OCI-LY1 (cell line): ENCODE data around the gene IQUB.

Experiments used
- EZH2 ChIP-seq: fragments of 200-600 bp; sonication (generic), shearing (Covaris generic); IDR thresholded peaks from 2 replicates; pipeline ENCODE4 v1.8.0; 2017; ENCODE audit warnings: borderline replicate concordance, mixed run types, mild to moderate bottlenecking, antibody characterized with exemption, low read length, moderate library complexity, mixed read lengths
- TF ChIP-seq, protein P1 (sequence below): fragments of 200-600 bp; sonication (generic), shearing (Covaris generic); IDR thresholded peaks from 2 replicates; pipeline ENCODE4 v1.5.1; 2017; ENCODE audit warnings: mild to moderate bottlenecking, antibody characterized with exemption, low read length, moderate library complexity, mixed read lengths

DNA sequence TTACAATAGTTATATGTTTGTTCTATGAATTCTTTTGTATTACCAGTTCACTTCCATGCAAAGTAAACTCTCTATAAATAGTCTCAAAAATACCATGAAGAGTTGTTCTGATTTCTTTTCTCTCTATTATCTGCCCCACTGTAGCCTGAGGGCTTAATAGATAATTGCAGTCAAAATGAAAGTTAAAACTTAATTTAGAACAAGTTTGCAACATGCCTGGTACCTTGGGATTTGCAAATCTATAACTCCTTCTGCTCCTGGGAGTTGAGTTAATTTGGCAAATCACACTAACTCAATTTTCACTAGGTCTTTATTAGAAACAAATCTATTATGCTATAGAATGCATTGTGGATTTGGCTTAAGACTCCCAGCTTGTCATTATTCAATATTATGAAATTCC lies 45.0 kb upstream of the IQUB start:
- TF ChIP-seq, protein P1, sequence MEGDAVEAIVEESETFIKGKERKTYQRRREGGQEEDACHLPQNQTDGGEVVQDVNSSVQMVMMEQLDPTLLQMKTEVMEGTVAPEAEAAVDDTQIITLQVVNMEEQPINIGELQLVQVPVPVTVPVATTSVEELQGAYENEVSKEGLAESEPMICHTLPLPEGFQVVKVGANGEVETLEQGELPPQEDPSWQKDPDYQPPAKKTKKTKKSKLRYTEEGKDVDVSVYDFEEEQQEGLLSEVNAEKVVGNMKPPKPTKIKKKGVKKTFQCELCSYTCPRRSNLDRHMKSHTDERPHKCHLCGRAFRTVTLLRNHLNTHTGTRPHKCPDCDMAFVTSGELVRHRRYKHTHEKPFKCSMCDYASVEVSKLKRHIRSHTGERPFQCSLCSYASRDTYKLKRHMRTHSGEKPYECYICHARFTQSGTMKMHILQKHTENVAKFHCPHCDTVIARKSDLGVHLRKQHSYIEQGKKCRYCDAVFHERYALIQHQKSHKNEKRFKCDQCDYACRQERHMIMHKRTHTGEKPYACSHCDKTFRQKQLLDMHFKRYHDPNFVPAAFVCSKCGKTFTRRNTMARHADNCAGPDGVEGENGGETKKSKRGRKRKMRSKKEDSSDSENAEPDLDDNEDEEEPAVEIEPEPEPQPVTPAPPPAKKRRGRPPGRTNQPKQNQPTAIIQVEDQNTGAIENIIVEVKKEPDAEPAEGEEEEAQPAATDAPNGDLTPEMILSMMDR, result no peak
- TF ChIP-seq EZH2, result no peak
